Neural crest cell (in vitro differentiated cells): ENCODE data around the gene DYNC1I2. TPM values are rescaled to one million over a fixed set of nuclear protein-coding genes. Genes with fewer than 3 reads are reported as not detected.
"Not testable (repeated sequence)": the region's sequence is repeated elsewhere in the genome, so short reads cannot be mapped to it uniquely, and the experiment has no call there.

Experiments used
- DNase-seq: peaks from one replicate; pipeline ENCODE4 v3.0.0; 2021; ENCODE audit warnings: low read depth, mixed read lengths, low spot score
- H3K27ac Mint-ChIP-seq: one replicate; pipeline ENCODE4 v1.8.0; 2021; ENCODE audit warnings: mild to moderate bottlenecking, mixed read lengths; ENCODE audit not compliant: unreplicated experiment
- H3K27me3 Mint-ChIP-seq: 2 replicates; pipeline ENCODE4 v1.8.0; 2021; ENCODE audit warnings: low read depth, mild to moderate bottlenecking, mixed read lengths
- H3K36me3 Mint-ChIP-seq: 2 replicates; pipeline ENCODE4 v1.8.0; 2021; ENCODE audit warnings: low read depth, mild to moderate bottlenecking, mixed read lengths
- H3K4me1 Mint-ChIP-seq: 2 replicates; pipeline ENCODE4 v1.8.0; 2021; ENCODE audit warnings: mixed read lengths
- H3K4me3 Mint-ChIP-seq: one replicate; pipeline ENCODE4 v1.8.0; 2021; ENCODE audit warnings: mild to moderate bottlenecking, mixed read lengths
- H3K9me3 Mint-ChIP-seq: 2 replicates; pipeline ENCODE4 v1.8.0; 2021; ENCODE audit warnings: mixed read lengths
- CTCF ChIP-seq: fragments of 200-600 bp; sonication (generic); conservative IDR thresholded peaks from 2 replicates; pipeline ENCODE4 v1.5.0; 2021; ENCODE audit warnings: antibody characterized with exemption, mild to moderate bottlenecking
- total RNA-seq: library from RNA; stranded (reverse); gene quantifications from 2 replicates; pipeline ENCODE4 v1.2.1, GENCODE V29; 2021

DYNC1I2 gene
- total RNA-seq, 1 donor from 2014 or later = 109 TPM

- peaks cover 40% of the 10 kb centered on the region for H3K36me3 Mint-ChIP-seq
- no peak for DNase-seq
- H3K4me3 Mint-ChIP-seq = no peak overlapping the region
- H3K27me3 Mint-ChIP-seq = no peaks in the 10 kb centered on the region
- H3K4me1 Mint-ChIP-seq = peaks cover 4% of the 10 kb centered on the region
- H3K9me3 Mint-ChIP-seq = peaks cover 5% of the 10 kb centered on the region
- no peak overlapping the region for H3K27ac Mint-ChIP-seq
- TF ChIP-seq CTCF = no peak
These were observed 75.8 kb downstream of the DYNC1I2 start for GRCh38 chr2:171762879-171763573.

GRCh38 chr2:171763602-171764001 is 76.3 kb downstream of the DYNC1I2 start:
- H3K4me1 Mint-ChIP-seq = peaks cover 4% of the 10 kb centered on the region
- no peak for DNase-seq

GRCh38 chr2:171771463-171771862 is 84.2 kb downstream of the DYNC1I2 start:
- Mint-ChIP-seq H3K36me3 (peaks cover 56% of the 10 kb centered on the region), H3K4me1 (no peaks in the 10 kb centered on the region), H3K27ac (no peak overlapping the region), H3K9me3 (peaks cover 32% of the 10 kb centered on the region), H3K4me3 (no peak overlapping the region), H3K27me3 (no peaks in the 10 kb centered on the region)
- DNase-seq = no peak
- no peak for TF ChIP-seq CTCF

More at GRCh38 chr2:171763602-171764001, 76.3 kb downstream of the DYNC1I2 start:
- Mint-ChIP-seq H3K27ac (no peak overlapping the region), H3K4me3 (no peak overlapping the region), H3K27me3 (no peaks in the 10 kb centered on the region), H3K36me3 (peaks cover 34% of the 10 kb centered on the region), H3K9me3 (no peaks in the 10 kb centered on the region)
- TF ChIP-seq CTCF = no peak

GRCh38 chr2:171772373-171772772 is 85.1 kb downstream of the DYNC1I2 start:
- no peak overlapping the region for H3K4me3 Mint-ChIP-seq
- no peaks in the 10 kb centered on the region for H3K27me3 Mint-ChIP-seq
- H3K9me3 Mint-ChIP-seq = peaks cover 32% of the 10 kb centered on the region
- no peak for TF ChIP-seq CTCF
- DNase-seq = no peak
- no peaks in the 10 kb centered on the region for H3K4me1 Mint-ChIP-seq
- H3K27ac Mint-ChIP-seq = no peak overlapping the region
- H3K36me3 Mint-ChIP-seq = peaks cover 51% of the 10 kb centered on the region

GRCh38 chr2:171774581-171774980 is 87.3 kb downstream of the DYNC1I2 start:
- H3K9me3 Mint-ChIP-seq = peaks cover 30% of the 10 kb centered on the region
- H3K4me1 Mint-ChIP-seq, H3K4me3 Mint-ChIP-seq, H3K27ac Mint-ChIP-seq, H3K27me3 Mint-ChIP-seq, DNase-seq: not testable (repeated sequence)
- H3K36me3 Mint-ChIP-seq = peaks cover 55% of the 10 kb centered on the region

GRCh38 chr2:171778515-171778914 is 91.2 kb downstream of the DYNC1I2 start:
- H3K27me3 Mint-ChIP-seq = no peaks in the 10 kb centered on the region
- no peak overlapping the region for H3K27ac Mint-ChIP-seq
- peaks cover 37% of the 10 kb centered on the region for H3K36me3 Mint-ChIP-seq
- peaks cover 12% of the 10 kb centered on the region for H3K9me3 Mint-ChIP-seq
- DNase-seq = no peak
- TF ChIP-seq CTCF = no peak
- no peaks in the 10 kb centered on the region for H3K4me1 Mint-ChIP-seq
- no peak overlapping the region for H3K4me3 Mint-ChIP-seq
